NCI-H146 (cell line): Measurements from ENCODE around the gene TNK2.

ENCODE experiments used
- DNase-seq: peaks from one replicate; lab custom pipeline; 2025; lab: John Stamatoyannopoulos, UW

TNK2 gene

GRCh38 chr3:195899701-195900435 is 8.5 kb downstream of the TNK2 start:
- DNase-seq: no peak

GRCh38 chr3:195897853-195898415 is 10.4 kb downstream of the TNK2 start:
- DNase-seq: no peak

- DNase-seq: no peak
Measured at GRCh38 chr3:195897081-195897852, 11.1 kb downstream of the TNK2 start.

- DNase-seq: no peak
Measured at GRCh38 chr3:195896361-195897080, 11.8 kb downstream of the TNK2 start.

- DNase-seq: peak; percentile 54
Measured at GRCh38 chr3:195895861-195896360, 12.4 kb downstream of the TNK2 start.

- peak; percentile 51 for DNase-seq
Measured at GRCh38 chr3:195895078-195895860, 13.1 kb downstream of the TNK2 start.

GRCh38 chr3:195893916-195894465 is 14.4 kb downstream of the TNK2 start:
- DNase-seq: no peak

- no peak for DNase-seq
Measured at GRCh38 chr3:195893516-195893915, 14.8 kb downstream of the TNK2 start.

- DNase-seq: no peak
Measured at GRCh38 chr3:195893044-195893395, 15.3 kb downstream of the TNK2 start.

GRCh38 chr3:195892105-195893043 is 16.0 kb downstream of the TNK2 start:
- DNase-seq: no peak

GRCh38 chr3:195891431-195892104 is 16.8 kb downstream of the TNK2 start:
- DNase-seq: no peak

GRCh38 chr3:195889870-195890295 is 18.5 kb downstream of the TNK2 start:
- DNase-seq: no peak

GRCh38 chr3:195888981-195889869 is 19.1 kb downstream of the TNK2 start:
- DNase-seq: no peak

GRCh38 chr3:195888311-195888761 is 20.0 kb downstream of the TNK2 start:
- no peak for DNase-seq

- no peak for DNase-seq
Measured at GRCh38 chr3:195887670-195888069, 20.7 kb downstream of the TNK2 start.

GRCh38 chr3:195886181-195887141 is 21.9 kb downstream of the TNK2 start:
- DNase-seq: no peak
